Esophagus muscularis mucosa (tissue), 4 donors: ENCODE data around the gene FAM89B.
"Not testable (repeated sequence)": the region's sequence is repeated elsewhere in the genome, so short reads cannot be mapped to it uniquely, and the experiment has no call there.

Experiments used
- EP300 ChIP-seq: sonication (generic); formaldehyde crosslinking; IDR thresholded peaks from one replicate; pipeline ENCODE4 v1.6.1; 2017; ENCODE audit warnings: antibody characterized with exemption
- POLR2A ChIP-seq: fragments of 450-650 bp; IDR thresholded peaks from one replicate; pipeline ENCODE4 v1.6.1; 2017; ENCODE audit warnings: antibody characterized with exemption, moderate library complexity, mild to moderate bottlenecking, low read depth
- POLR2AphosphoS5 ChIP-seq, 2 donors: sonication (generic); formaldehyde crosslinking; IDR thresholded peaks; one replicate each; pipeline ENCODE4 v1.6.1; 2017; ENCODE audit warnings: antibody characterized with exemption in 2 of 2
- TF ChIP-seq, protein P1 (sequence below), 3 experiments: fragments of 200-600 bp in 2 of 3; fragments of 450-650 bp in 1 of 3; sonication (generic) in 2 of 3; IDR thresholded peaks; one replicate each; pipeline ENCODE4 v1.5.1; 2017 to 2019; ENCODE audit warnings: antibody characterized with exemption in 3 of 3, mild to moderate bottlenecking in 2 of 3, moderate library complexity in 1 of 3

GRCh38 chr11:65523631-65523968, 48.7 kb upstream of the FAM89B start:
- TF ChIP-seq, protein P1, sequence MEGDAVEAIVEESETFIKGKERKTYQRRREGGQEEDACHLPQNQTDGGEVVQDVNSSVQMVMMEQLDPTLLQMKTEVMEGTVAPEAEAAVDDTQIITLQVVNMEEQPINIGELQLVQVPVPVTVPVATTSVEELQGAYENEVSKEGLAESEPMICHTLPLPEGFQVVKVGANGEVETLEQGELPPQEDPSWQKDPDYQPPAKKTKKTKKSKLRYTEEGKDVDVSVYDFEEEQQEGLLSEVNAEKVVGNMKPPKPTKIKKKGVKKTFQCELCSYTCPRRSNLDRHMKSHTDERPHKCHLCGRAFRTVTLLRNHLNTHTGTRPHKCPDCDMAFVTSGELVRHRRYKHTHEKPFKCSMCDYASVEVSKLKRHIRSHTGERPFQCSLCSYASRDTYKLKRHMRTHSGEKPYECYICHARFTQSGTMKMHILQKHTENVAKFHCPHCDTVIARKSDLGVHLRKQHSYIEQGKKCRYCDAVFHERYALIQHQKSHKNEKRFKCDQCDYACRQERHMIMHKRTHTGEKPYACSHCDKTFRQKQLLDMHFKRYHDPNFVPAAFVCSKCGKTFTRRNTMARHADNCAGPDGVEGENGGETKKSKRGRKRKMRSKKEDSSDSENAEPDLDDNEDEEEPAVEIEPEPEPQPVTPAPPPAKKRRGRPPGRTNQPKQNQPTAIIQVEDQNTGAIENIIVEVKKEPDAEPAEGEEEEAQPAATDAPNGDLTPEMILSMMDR (IDR thresholded peaks at IDR 0.05), result not testable (repeated sequence)
- not testable (repeated sequence) for TF ChIP-seq POLR2A; POLR2AphosphoS5 (IDR thresholded peaks at IDR 0.05); EP300
